Measurements from ENCODE around the gene SYTL2.

SYTL2 gene

DNA sequence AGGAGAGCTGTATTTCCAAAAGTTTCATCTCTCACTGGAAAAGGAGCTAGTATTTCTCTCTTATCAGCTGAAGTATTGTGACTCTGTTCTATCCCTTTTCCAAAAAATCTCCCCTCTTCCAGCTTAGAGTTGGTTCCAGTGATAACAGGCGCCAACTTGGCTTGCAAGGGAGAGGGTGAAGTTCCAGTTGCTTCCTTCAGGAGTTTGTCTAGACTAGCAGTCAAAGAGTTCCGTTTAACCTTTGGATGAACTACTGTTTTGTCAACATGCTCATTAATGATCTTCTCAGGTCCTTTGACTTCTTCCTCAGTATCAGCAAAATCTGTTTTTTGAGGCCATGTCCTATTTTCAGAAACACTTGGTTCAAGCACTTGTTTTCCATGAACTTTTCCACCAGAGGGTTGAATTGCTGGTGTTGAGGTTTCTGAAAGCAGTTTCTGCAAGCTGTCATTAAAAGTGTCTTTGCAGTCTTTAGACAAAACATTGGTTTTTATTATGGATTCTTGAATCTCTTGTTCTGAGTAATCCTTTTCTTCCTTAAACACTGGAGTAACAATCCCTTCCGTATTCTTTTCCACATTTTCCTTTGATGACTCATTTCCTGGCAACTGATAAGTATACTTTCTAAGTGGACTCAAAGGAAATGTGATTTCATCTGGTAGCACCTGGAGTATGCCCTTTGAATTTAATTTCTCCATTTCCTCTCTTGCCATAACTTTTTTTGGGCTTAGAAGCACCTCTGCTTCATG, 85.3 kb downstream of the SYTL2 start:
- DNase-seq (ENCODE audit: low spot score), result peak; percentile 20

DNA sequence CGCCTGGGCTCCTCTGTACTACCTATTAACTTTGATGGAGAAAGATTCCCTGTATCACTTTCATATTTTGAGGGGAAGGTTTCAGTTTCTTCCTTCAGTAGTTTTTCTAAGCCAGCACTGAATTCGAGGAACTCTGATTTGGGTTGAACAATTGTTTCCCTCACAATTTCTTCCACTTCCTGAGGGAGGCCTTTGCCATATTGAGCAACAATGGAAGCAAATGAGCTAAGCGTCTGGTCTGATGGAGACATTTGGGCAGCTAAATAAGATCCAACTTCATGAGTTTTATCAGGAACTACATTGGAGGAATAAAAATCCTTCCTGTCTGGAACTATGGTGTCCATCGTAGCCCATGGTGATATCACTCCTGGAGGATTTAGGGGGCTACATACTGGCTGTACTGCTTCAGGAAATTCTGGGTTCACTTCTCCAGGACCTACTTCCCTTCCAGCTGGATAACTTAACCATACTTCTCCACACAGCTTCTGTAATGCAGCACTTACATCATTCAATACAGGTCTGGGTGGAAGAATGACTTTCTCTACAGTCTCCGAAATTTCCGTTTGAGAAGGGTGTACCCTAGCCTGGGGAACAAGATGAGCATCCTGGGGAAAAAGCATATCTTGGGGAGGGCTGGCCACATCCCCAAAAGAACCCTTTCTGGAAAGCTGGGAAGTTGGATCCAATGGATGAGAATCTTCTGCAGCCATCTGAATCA, 86.0 kb downstream of the SYTL2 start:
- no peak for DNase-seq (ENCODE audit: low spot score)

DNA sequence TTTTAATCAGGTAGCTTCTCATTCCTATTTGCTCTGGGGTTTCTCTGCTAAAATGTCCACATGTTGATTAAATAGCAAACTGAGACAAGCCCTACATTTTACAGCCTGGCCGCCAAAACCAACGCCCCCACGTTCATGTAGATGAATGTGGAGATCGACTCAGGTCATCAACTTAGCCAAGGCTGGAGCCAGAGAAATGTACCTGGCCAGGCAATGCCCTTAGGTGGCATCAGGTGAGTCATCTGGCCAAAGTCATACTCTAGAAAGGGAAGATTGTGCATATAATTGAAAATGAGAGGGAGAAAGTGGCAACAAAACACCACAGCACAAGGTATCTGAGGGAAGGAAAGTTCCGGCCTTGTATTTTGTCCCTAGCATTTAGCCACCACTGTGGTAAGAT, 87.9 kb downstream of the SYTL2 start:
- no peak for DNase-seq (ENCODE audit: low spot score)

DNA sequence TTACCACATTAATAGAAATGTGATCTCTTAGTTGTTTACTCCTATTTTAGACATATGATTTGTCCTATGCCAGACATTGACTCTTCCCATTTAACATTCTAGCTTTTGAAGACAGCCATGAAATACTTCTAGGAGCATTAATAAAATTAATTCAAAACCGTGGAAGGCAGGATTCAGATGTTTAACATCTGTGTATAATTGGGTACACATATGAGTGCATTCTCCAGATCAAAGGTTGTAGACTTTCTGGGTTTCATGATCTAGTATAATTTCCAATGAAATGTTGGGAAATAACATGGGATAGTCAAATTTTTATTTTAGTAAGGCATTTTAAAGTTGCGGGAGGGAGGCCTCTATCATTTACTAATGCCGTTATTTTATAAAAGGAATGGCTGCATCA, 89.8 kb downstream of the SYTL2 start:
- no peak for DNase-seq (ENCODE audit: low spot score)

DNA sequence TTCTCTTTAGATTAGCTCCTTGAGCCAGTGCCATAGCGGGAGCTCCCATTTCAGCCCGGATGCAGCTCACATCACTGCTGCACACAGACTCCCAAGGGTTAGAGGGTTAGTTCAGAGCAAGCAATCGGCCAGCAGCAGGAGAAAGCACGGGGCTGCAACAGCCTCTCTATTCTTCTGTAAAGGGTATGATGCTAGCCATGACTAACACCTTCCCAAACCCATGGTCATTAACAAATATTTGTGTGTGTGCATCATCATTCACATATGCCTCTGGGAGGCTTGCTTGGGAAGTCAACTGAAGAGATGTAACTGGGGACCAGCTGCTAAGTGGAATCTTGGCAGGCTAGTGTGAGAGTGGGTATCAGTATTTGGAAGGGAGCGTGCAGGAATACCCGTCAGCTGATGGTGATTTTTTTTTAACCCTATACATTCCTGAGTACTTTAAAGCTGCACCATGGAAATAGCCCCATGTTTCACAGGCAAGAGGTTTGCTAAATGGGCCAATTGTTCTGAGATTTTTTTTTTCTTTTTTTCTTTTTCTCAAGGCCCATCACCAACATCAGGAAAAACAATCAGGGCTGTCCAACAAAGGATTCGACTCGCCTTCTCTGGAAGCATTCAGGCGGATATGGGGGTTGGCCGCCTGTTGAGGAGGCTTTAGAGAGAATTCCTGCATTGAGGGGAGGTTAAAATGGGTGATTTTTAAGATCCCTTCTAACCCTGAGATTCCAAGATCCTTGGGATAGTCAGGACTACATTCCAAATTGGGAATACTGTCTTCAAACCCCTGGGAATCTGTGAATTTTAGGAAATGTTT, 91.7 kb downstream of the SYTL2 start:
- DNase-seq (ENCODE audit: low spot score), result peak; percentile 84

DNA sequence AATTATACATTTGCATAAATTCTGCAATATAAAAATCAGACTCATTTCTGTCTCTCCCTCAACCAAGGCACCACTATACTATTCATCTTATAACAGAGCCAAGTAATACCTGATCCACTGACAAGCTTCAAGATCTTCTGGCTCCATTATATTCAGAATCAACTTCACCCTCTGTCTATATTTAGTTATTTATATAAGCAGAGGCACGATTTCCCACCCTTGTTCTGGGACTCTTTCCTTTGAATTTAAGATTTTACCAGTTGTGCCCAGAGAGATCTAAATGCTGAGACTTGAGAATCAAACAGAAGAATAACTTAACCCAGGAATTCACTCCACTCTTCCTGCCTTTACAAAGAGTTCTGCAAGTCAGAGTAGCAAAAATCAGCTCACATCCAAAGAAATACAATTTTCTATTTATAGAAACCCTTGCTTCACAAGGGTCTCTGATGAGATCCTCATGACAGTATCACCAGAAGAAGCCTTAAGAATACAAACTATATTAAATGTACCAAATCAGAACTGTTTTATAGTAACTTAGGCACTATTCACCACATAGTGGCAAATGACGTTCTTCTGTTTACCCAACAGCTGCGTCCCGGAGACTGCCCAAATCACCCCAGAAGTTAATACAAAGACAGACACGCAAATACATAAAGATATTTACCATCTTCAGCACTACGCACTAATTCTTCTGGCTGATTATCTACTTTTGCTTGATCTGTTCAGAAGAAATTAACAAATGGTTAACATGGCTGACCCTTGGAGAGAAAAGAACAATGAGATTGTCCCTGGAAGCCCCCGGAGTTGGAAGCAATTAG, 92.6 kb downstream of the SYTL2 start:
- DNase-seq (ENCODE audit: low spot score), result no peak

DNA sequence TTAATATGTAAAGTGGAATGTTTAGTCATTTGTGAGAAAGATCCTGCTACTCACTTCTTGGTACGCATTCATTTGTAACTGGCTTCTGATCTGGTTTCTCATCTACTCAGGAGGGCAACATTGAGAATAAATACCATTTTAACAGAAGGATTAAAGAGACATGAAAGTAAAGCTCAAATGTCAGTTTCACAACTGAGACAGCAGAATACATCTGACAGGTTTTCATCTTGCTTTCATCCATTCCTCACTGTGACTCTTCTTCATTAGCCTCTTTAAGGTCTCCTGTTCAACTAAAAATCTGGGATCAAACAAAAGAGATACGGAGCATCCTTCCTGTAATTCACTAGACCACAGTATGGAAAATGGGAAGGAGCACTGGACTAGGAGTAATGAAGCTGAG, 93.5 kb downstream of the SYTL2 start:
- DNase-seq (ENCODE audit: low spot score), result no peak

DNA sequence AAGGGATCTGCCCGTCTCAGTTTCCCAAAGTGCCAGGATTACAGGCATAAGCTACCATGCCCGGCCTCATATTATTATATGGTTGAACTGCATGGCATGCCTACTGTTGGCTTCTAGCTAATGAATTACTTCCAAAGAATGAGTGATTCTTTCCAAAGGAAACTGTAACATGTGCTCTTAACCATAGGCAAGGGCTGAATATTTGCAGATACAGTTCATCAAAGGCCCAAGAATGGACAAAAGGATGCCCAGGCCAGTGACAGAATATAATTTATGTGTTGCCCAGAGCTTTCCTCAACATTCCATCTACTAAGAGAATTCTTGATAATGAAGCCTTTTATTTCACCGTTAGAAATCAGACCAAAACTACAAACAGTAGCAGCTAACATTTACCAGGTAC, 98.0 kb downstream of the SYTL2 start:
- no peak for DNase-seq (ENCODE audit: low spot score)

DNA sequence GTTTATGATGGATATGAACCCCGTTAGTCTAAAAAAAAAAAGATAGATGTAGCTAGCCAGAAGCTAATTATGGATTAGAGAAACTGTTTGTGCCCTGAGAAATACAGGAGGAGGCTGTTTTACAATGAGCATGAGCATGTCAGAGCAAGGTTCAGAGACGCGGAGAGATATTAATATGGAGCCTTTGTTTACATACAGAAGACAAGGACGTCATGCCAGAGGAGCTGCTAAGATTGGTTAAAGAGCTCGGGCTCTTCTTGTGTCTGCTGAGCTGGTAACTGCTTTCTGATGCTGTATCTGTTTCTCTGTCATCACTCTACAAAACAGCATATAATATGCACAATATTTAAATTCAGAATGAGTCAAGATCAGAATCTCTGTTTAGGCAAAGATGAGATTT, 100.0 kb downstream of the SYTL2 start:
- DNase-seq (ENCODE audit: low spot score), result no peak

DNA sequence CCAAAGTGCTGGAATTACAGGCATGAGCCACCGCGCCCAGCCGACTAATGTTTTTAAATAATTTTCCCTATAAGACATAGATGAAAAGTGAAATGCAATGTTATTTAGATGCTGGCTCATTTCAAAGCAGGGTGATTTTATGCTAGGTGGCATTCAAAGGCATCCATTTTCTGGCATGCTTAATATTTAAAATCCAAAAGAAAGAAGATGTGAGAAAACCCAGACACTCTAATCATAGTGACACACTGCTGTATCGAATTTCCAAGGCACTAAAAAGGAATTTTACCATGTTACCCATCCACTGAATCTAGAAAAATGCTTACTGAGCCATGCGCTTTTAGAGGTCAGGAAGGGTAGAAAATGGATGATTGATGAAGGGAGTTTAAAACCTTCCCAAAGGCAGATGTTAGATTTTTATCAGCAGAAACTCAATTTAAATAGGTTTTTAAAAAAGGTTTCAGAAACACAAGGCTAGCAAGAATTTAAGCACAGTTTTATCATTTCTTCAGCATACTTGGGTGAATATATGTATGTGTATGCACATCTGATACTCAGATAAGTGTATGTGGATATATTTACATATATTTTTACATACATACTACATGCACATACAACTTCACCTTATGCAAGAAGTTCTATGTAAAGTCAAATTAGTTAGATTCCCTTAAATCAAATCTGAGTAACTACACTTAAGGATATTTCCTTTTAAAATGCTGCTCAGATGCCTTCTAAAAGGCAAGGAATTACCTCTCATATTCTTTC, 100.8 kb downstream of the SYTL2 start:
- no peak for DNase-seq (ENCODE audit: low spot score)

DNA sequence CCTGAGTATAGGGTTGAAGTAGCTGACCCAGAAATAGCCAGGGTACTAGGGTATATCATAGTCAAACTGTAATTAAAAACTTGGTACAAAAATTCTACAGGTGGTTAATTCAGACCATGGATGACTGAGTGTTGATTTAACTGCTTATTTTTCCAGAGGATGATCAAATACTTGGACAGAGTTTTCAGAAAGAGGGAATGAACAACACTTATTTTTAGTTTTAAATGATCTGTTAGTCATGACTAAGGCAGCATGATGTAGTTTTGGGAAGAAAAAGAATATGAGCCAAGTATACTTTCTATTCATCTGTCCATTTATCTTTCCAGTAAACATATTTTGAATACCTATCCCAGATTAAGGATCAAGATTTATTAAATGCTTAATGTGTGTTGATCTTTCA, 105.1 kb downstream of the SYTL2 start:
- DNase-seq (ENCODE audit: low spot score), result no peak

DNA sequence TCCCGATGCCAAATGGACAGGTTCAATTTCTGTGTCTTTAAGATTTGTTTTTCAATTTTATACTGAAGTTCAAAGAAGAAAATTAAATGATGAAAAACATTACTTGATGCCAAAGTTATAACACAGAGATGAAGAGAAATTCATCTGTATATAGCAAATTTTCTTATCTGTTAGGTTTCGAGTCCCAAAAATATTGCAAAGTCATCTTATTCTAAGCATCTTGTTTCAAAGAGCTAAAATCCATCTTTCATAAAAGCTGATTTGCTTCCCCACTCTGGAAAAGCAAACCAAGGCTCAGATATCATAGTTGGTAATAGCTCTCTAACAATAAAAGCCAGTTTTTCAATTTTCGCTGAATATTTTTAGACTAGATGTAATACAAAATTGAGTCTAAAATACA, 106.0 kb downstream of the SYTL2 start:
- DNase-seq (ENCODE audit: low spot score), result no peak

DNA sequence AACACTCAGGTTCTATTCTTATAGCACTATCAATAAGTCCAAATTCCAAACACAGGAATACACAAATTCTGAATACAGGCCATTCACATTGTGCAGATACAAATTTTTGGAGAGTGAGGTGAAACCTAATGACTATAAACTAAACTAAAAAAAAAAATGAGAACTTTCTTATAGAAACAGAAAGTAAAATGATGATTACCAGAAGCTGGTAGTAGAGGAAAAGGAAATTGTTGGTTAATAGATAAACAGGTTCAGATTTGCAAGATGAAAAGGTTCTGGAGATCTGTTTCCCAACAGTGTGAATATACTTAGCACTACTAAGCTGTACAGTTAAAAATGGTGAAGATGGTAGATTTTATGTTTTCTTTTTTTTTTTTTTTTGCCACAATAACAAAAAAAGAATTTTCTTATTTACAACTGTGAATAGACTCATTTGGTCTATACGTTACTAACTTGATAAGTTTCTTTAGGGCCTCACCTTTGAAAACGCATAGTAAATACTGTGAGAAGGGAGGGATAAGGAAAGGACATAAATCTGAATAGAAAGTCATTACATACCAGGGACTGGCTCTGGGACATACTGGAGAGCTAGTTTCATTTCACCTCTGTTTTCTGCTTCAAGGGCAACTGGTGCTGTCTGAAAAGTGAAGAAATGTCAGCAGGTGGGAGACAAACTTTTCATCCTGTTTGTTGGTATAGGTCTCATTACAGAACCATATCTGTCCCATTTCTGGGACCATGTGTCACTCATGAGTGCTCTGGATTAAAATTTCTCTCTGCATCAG, 110.8 kb downstream of the SYTL2 start:
- DNase-seq (ENCODE audit: low spot score), result no peak

DNA sequence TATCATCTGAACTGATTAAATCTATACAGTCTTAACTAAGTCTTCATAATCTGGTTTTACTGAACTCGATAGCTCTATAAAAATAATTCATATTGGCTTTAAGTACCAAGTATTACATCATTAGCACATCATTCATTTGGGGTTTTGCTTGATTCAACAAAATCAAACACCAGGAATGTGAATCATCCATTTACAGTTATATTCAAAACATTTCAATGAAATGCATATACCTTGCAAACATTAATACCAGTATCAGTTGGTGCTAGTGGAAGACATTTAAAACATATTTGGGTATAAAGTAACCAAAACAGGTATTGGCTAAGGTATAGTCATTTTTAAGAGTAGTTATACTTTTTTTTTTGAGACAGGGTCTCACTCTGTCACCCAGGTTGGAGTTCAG, 112.7 kb downstream of the SYTL2 start:
- DNase-seq (ENCODE audit: low spot score), result no peak

DNA sequence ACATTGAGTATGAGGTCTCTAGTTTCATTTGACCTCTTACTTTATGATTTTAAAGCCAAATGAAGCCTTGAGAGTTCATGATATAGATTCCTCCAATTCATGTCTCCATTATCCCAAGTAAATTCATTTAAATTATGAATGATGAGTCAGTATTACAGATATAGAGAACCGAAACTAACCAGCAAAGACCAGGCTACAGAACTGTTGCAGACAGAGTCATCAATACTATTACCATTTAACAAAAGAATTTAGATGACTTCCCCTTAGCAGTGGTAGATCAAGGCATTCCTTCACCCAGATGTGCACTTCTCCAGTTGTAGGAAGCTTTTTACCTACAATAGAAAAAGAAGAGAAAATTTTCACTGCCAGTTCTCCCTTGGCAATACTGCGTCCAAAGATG, 113.2 kb downstream of the SYTL2 start:
- no peak for DNase-seq (ENCODE audit: low spot score)

DNA sequence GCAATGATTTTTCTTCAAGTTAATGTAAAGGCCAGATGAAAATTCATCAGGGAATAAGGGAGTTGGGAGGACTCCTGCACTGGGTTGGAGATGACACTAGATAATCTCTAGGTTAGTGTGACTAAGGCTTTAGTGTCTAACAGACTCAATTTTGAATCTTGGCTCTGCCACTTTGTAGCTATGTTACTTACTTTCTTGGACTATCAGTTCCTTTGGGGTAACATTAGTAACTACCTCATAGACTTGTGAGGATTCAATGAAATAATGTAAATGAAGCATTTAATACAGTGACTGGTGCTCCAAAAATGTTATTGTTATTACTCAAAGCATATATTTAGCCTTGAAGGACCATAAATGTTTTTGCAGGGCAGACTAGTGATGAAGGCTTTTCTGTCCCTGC, 115.4 kb downstream of the SYTL2 start:
- no peak for DNase-seq (ENCODE audit: low spot score)

DNA sequence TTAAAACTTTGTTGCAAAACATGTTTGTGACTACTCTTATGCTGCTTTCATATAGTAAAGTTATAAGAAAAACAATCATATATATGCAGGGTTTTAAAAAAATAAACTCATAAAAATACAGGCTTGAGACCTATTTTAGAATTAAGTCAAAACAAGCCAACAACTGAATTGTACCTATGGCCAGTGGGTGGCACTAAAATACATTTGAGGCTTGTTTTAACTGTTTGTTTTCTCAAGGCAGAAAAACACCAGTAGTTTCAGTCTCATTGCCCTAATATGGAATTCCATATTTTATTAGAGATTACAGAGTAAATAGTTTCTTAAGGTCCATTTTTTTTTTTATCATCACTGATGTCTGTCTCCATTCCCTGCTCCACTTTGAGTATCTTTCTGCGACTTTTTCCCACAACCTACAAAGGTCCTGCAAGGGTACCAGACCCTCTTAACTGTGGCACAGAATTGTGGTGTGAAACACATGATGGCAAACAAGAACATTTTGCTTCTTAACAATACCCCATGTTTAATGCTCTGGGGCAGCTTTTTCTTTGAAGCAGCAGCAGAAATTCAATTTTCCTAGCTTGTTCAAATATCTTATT, 116.5 kb downstream of the SYTL2 start:
- peak; percentile 31 for DNase-seq (ENCODE audit: low spot score)

DNA sequence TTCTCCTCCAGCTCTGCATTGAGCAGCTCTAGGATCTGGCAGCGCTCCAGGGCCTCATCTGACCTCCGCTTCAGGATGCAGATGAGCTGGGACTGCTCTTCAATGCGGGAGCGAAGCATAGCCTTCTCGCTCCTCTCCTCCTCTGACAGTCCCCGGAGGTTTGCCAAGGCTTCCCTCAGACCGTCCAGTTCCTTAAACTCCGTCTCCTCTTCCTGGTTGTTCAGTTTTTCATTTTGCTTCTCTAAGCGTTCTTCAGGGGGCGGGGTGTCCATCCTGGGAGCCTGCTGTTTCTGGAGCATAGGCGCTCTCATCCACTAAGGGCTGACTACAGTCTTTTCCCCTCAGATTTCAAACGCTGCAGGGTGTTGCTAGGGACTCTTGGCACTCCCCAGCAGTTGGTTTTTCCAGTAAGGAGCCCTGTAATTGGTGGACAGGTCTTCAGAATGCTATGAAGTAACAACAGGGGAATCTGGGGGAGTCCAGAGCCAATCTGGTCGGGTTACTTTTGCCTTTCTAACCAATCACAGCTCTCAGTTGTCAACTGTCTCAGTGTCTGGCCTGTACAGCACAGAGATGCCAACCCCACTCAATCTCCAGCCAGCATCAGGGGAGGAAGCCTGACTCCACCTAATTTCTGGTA, 125.0 kb downstream of the SYTL2 start, which contains the start of gene CCDC89:
CCDC89 (minus strand) TSS at position 376 of the 640 bp plus-strand sequence; CDS start at position 311, 65 bp downstream.
- DNase-seq (ENCODE audit: low spot score), result peak; percentile 11

DNA sequence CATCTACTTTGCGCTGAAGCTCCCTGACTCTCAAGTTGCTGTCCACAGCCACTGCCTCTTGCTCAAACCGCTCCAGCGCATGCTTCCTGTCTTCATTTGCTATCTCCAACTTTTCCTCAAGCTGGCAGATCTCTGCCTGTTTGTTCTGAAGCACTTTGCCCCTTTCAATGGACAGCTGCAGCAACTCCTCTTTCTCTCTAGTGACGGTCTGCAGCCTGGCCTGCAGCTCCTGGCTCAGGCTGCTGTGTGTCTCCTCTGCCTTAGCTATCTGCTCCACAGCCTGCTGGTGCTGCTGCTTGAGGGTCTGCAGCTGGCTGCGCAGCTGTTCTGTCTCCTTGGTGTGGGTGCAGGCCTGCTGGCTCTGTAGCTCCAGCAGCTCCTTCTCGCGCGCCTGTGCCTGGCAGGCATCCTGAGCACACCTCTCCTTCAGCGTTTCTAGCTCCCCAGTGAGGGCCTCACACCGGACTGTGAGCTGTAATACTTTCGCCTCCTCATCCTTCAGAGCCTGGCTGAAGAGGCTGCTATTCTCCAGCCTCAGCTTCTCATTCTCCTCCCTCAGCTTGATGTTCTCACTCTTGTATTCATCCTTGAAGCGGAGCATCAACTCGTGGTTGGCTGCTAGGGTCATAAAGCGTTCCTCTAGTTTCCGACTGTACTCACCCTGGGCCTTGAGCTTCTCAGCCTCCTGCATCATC, 125.7 kb downstream of the SYTL2 start:
- DNase-seq (ENCODE audit: low spot score), result no peak

Measured in SW480 (cell line).